ENCODE results near the gene ITGAV.

DNA sequence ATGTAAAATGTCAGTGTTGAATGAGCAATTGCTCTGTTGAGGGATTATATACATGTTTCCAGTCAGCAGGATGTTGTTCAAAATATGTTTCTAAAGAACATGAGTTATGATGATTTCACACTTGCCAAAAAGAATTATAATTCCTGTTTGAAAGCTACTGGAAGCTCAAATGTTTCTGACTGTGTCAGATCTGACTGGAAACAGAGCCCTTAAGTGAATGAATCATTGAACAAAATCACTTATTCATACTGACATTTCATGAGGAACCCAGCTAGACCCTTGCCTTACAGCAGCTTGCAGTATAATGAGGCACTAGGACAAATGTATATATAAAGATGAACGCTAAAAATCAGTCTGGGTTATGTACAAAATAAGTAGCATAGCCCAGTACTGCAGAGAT lies 35.4 kb upstream of the ITGAV start:
- TF ChIP-seq ZNF274 (IDR thresholded peaks at IDR 0.05; ENCODE audit: low read depth, low read length) (no peak), YY1 (IDR thresholded peaks at IDR 0.05; ENCODE audit: insufficient read depth, insufficient read length) (no peak)

All from NT2/D1 (cell line).